ENCODE data around the gene CEP112.

DNA sequence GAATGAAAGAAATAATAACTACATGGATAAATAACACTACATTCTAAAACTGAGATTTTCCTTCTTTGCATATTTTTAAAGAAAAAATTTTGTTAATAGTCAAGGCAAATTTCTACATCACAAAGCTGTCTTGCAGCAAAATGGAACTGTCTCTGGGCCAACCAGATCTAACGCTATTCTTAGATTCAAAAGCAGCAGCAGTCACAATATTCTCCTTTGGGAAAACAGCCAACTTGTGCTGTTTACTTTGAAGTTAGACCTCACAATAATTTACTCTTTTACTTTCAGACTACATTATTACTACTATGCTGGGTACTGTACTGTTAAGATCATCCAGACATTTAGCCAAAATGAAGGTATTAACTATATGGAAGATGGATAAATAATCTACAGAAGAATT, 189.1 kb downstream of the CEP112 start:
- TF ChIP-seq, protein P1, sequence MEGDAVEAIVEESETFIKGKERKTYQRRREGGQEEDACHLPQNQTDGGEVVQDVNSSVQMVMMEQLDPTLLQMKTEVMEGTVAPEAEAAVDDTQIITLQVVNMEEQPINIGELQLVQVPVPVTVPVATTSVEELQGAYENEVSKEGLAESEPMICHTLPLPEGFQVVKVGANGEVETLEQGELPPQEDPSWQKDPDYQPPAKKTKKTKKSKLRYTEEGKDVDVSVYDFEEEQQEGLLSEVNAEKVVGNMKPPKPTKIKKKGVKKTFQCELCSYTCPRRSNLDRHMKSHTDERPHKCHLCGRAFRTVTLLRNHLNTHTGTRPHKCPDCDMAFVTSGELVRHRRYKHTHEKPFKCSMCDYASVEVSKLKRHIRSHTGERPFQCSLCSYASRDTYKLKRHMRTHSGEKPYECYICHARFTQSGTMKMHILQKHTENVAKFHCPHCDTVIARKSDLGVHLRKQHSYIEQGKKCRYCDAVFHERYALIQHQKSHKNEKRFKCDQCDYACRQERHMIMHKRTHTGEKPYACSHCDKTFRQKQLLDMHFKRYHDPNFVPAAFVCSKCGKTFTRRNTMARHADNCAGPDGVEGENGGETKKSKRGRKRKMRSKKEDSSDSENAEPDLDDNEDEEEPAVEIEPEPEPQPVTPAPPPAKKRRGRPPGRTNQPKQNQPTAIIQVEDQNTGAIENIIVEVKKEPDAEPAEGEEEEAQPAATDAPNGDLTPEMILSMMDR (IDR thresholded peaks at IDR 0.05), result no peak
- TF ChIP-seq EP300 (IDR thresholded peaks at IDR 0.05; ENCODE audit: low read depth), result no peak
- no peak for TF ChIP-seq POLR2A (IDR thresholded peaks at IDR 0.05)
- no peak for TF ChIP-seq POLR2AphosphoS5 (IDR thresholded peaks at IDR 0.05)
